ENCODE data around the gene KDF1.

- TF ChIP-seq TAF1 (IDR thresholded peaks at IDR 0.05; ENCODE audit: borderline replicate concordance, low read depth, low read length) (no peak), POLR2A (IDR thresholded peaks at IDR 0.05; ENCODE audit: low read depth, low read length) (no peak), POLR2AphosphoS5 (IDR thresholded peaks at IDR 0.05; ENCODE audit: low read depth, low read length) (no peak)
These were observed 59.3 kb downstream of the KDF1 start for GRCh38 chr1:26900815-26901511.

Measured in GM12892 (cell line).